Suprapubic skin (tissue), 4 donors: Measurements from ENCODE around the gene PMM1. TPM values are rescaled to one million over a fixed set of nuclear protein-coding genes. Genes with fewer than 3 reads are reported as not detected.
"Not testable (repeated sequence)": the region's sequence is repeated elsewhere in the genome, so short reads cannot be mapped to it uniquely, and the experiment has no call there.

Experiments
- DNase-seq, 2 donors: peaks; one replicate each; pipeline ENCODE4 v3.0.0-alpha.2; 2019; ENCODE audit warnings: low spot score in 2 of 2
- H3K27ac ChIP-seq: fragments of 200-600 bp; sonication (generic); one replicate; pipeline ENCODE4 v1.5.1; 2019
- H3K27me3 ChIP-seq: fragments of 200-600 bp; sonication (generic); one replicate; pipeline ENCODE4 v1.5.1; 2019
- H3K36me3 ChIP-seq: fragments of 200-600 bp; sonication (generic); one replicate; pipeline ENCODE4 v1.5.1; 2019
- H3K4me1 ChIP-seq: fragments of 200-600 bp; sonication (generic); one replicate; pipeline ENCODE4 v1.5.1; 2019
- H3K4me3 ChIP-seq: fragments of 200-600 bp; sonication (generic); one replicate; pipeline ENCODE4 v1.5.1; 2019; ENCODE audit warnings: mild to moderate bottlenecking
- H3K9me3 ChIP-seq: fragments of 200-600 bp; sonication (generic); one replicate; pipeline ENCODE4 v1.5.1; 2019
- CTCF ChIP-seq, 2 donors: fragments of 200-600 bp in 1 of 2; fragments of 450-650 bp in 1 of 2; sonication (generic) in 1 of 2; IDR thresholded peaks; one replicate each; pipeline ENCODE4 v1.5.1; 2016 to 2019; ENCODE audit warnings: antibody characterized with exemption in 2 of 2, mild to moderate bottlenecking in 1 of 2, moderate library complexity in 1 of 2
- EP300 ChIP-seq: sonication (generic); formaldehyde crosslinking; IDR thresholded peaks from one replicate; pipeline ENCODE4 v1.6.1; 2017; ENCODE audit warnings: antibody characterized with exemption
- POLR2A ChIP-seq, 2 donors: fragments of 450-650 bp; IDR thresholded peaks; one replicate each; pipeline ENCODE4 v1.6.1; 2017; ENCODE audit warnings: antibody characterized with exemption in 2 of 2, mild to moderate bottlenecking in 2 of 2, moderate library complexity in 2 of 2
- POLR2AphosphoS5 ChIP-seq, 3 donors: sonication (generic); formaldehyde crosslinking; IDR thresholded peaks; one replicate each; pipeline ENCODE4 v1.6.1; 2017; ENCODE audit warnings: antibody characterized with exemption in 3 of 3
- WGBS: methylation state at CpG from one replicate; pipeline ENCODE4 v1.1.5; 2018; 5-methylcytosine and 5-hydroxymethylcytosine counted together
- total RNA-seq, 4 donors: library from RNA; depleted of rRNA; stranded (reverse); fragments of >200 nt; gene quantifications; one replicate each; pipeline ENCODE4 v1.1.0, GENCODE V29; 2016

Gene PMM1
- total RNA-seq, 4 donors from 2014 or later, result 35.7 to 48.5 (median 40.8) TPM

GRCh38 chr22:41561788-41562187 is 27.9 kb downstream of the PMM1 start:
- Histone ChIP-seq H3K4me3 (no peak overlapping the region), H3K4me1 (peaks cover 6% of the 10 kb centered on the region), H3K27ac (no peak overlapping the region), H3K9me3 (no peaks in the 10 kb centered on the region), H3K27me3 (peaks cover 21% of the 10 kb centered on the region), H3K36me3 (no peaks in the 10 kb centered on the region)
- no peak for DNase-seq
- no peak for TF ChIP-seq EP300
- TF ChIP-seq POLR2AphosphoS5 (IDR thresholded peaks at IDR 0.05), result no peak
- no peak for TF ChIP-seq POLR2A (IDR thresholded peaks at IDR 0.05)
- TF ChIP-seq CTCF (IDR thresholded peaks at IDR 0.05), result no peak
- 77% methylated on average over 5 of the region's 5 CpGs for WGBS

- Histone ChIP-seq H3K4me3 (no peak overlapping the region), H3K4me1 (peaks cover 6% of the 10 kb centered on the region), H3K9me3 (no peaks in the 10 kb centered on the region), H3K27me3 (peaks cover 21% of the 10 kb centered on the region), H3K36me3 (no peaks in the 10 kb centered on the region), H3K27ac (no peak overlapping the region)
- DNase-seq, result no peak
- TF ChIP-seq POLR2A (IDR thresholded peaks at IDR 0.05) (no peak), CTCF (IDR thresholded peaks at IDR 0.05) (no peak), POLR2AphosphoS5 (IDR thresholded peaks at IDR 0.05) (no peak)
- 61% methylated on average over 4 of the region's 10 CpGs for WGBS
Measured at GRCh38 chr22:41561335-41561734, 28.3 kb downstream of the PMM1 start.

GRCh38 chr22:41560095-41560471 is 29.6 kb downstream of the PMM1 start:
- peaks cover 21% of the 10 kb centered on the region for H3K27me3 ChIP-seq

GRCh38 chr22:41558241-41558630 is 31.4 kb downstream of the PMM1 start:
- peaks cover 21% of the 10 kb centered on the region for H3K27me3 ChIP-seq
- not testable (repeated sequence) for H3K4me1 ChIP-seq, H3K9me3 ChIP-seq, H3K36me3 ChIP-seq, H3K4me3 ChIP-seq, H3K27ac ChIP-seq, DNase-seq
- WGBS, result 91% methylated on average over 13 of the region's 13 CpGs

More at GRCh38 chr22:41560095-41560471, 29.6 kb downstream of the PMM1 start:
- Histone ChIP-seq H3K4me1 (peaks cover 6% of the 10 kb centered on the region), H3K36me3 (no peaks in the 10 kb centered on the region), H3K27ac (no peak overlapping the region), H3K9me3 (no peaks in the 10 kb centered on the region), H3K4me3 (no peak overlapping the region)
- DNase-seq, result no peak
- TF ChIP-seq CTCF (IDR thresholded peaks at IDR 0.05) (no peak), EP300 (no peak), POLR2A (IDR thresholded peaks at IDR 0.05) (no peak), POLR2AphosphoS5 (IDR thresholded peaks at IDR 0.05) (no peak)
- 36% methylated on average over 4 of the region's 6 CpGs for WGBS

GRCh38 chr22:41557401-41558240 is 32.0 kb downstream of the PMM1 start:
- no peak overlapping the region for H3K27ac ChIP-seq
- peaks cover 6% of the 10 kb centered on the region for H3K4me1 ChIP-seq
- TF ChIP-seq EP300, result no peak
- no peak for TF ChIP-seq POLR2AphosphoS5 (IDR thresholded peaks at IDR 0.05)
- no peak for TF ChIP-seq CTCF (IDR thresholded peaks at IDR 0.05)
- no peak for TF ChIP-seq POLR2A (IDR thresholded peaks at IDR 0.05)
- peaks cover 21% of the 10 kb centered on the region for H3K27me3 ChIP-seq
- no peaks in the 10 kb centered on the region for H3K9me3 ChIP-seq
- WGBS, result 55% methylated on average over 18 of the region's 19 CpGs
- no peak for DNase-seq
- no peak overlapping the region for H3K4me3 ChIP-seq
- no peaks in the 10 kb centered on the region for H3K36me3 ChIP-seq
